GM21529 (cell line): Measurements from ENCODE around the gene OVAAL.
"Not testable (repeated sequence)": the region's sequence is repeated elsewhere in the genome, so short reads cannot be mapped to it uniquely, and the experiment has no call there.

Source experiments
- ATAC-seq: cut with Tn5 transposase; IDR thresholded peaks from one replicate; pipeline ENCODE4 v1.9.1; 2021; ENCODE audit not compliant: unreplicated experiment

OVAAL gene

GRCh38 chr1:180540697-180541594, 17.8 kb upstream of the OVAAL start:
- no peak for ATAC-seq

- no peak for ATAC-seq
Observed at GRCh38 chr1:180542113-180542837, 16.5 kb upstream of the OVAAL start.

GRCh38 chr1:180542838-180543145, 16.0 kb upstream of the OVAAL start:
- ATAC-seq: no peak

- no peak for ATAC-seq
Observed at GRCh38 chr1:180544050-180544449, 14.7 kb upstream of the OVAAL start.

GRCh38 chr1:180545991-180546390, 12.8 kb upstream of the OVAAL start:
- no peak for ATAC-seq

DNA sequence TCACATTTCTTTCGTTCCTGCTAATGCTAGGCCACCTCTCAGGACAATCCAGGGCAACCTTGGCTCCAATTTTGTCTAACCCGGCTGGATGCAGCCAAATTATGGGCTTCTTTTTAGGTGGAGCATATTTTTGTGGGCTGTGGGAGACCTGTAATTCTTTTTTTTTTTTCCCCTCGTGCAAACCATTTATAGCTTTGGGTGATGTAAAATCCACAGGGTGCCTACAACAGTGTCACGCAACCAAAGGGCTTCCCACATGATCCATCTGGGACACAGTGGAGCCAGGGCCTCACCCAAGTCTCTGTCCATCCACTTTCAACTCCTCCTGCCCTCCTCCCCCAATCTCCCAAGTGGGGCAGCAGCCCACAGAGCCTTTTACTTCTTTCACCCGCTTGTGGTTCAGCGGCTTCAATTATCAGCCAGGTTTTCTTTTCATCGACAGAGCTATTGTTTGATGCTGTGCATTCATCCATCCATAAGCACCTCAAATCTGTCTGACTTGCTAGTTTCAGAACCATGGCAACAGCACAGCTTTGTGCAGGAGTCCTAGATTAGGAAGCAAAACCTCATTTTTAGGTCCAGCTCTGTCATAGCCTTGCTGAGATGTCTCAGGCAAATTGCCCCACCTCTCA, 10.0 kb upstream of the OVAAL start:
- no peak for ATAC-seq

GRCh38 chr1:180549770-180550169, 9.0 kb upstream of the OVAAL start:
- ATAC-seq: not testable (repeated sequence)

DNA sequence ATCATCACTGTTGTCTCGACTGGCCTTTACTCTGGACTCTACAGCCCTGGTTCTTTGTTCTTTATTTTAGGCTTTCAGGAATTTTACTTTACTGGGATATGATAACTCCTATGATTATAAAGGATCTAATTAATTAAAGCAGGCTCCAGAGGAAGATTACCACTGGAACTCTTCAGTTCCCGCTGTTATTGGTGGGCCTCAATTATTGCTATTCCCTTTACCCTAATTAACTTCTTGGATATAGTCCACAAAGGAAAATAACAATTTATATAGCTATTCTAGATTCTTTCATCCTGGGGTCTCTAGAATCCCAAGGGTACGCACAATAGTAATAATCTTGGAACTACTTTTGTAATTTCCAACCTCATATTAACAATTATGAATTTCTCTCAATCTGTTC, 8.5 kb upstream of the OVAAL start:
- no peak for ATAC-seq

DNA sequence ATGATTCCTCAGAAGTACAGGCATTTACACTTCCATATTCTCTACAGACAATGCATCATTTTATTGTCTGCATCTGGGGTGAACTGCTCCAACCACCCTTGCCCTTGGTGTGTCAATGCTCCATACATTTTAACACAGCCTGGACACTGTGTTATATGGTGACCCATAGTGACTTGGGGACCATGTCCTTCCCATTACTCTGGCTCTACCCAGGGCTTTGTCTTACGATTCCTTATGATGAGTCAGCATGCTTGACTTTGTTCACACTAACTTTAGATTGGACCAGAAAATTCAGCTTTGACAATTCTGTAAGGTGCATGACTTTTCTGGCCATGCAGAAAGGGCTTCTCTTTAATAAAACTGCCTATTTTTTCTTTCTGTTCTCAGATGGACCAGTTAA, 6.8 kb upstream of the OVAAL start:
- ATAC-seq: no peak

DNA sequence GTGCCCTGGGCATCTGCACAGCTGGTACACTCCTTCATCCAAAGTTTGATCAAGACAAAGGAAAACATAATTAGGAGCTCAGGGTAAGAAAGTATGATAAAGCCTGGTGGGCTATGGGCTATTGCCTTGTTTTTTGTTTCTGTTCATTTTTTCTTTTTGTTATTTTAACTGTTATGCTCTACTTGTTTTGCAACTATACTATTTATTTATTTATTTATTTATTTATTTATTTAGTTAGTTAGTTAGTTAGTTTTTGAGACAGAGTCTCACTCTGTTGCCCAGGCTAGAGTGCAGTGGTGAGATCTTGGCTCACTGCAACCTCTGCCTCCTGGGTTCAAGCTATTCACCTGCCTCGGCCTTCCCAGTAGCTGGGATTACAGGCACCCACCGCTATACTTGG, 5.7 kb upstream of the OVAAL start:
- not testable (repeated sequence) for ATAC-seq

GRCh38 chr1:180555411-180555810, 3.4 kb upstream of the OVAAL start:
- no peak for ATAC-seq

GRCh38 chr1:180560200-180560867, 1.6 kb downstream of the OVAAL start:
- no peak for ATAC-seq

DNA sequence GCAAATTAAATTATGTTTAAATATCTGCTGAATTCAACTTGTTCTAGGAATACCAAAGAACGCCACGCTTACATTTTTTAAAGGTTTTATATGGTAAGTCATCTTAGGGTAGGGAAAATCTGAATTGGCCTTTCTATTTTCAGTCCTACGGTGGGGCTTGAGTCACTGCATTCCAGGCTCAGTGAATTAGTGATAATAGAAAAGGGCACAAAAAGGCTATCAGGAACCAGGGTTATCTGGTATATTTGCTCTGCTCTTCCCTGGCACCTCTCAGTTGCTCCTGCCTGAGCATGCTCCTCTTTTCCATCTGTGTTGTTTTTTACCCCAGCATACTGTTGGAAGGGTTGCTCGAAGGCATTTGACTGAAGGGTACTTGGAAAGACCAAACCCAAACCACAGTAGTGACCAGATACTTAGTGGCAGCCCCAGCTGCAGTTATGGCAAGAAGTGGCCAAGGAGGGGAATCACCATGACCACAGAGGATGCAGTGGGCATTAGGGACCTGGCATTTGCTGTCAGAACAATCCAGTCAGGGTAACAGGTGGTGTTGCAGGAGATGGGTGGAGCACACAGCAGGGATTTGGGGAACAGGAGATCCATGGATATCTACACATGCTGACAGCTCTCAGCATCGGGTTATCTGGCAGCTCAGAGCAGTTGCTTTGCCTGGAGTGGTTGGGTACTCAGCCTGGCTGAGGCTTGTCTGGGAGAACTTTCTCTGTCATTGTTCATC, 2.3 kb downstream of the OVAAL start:
- ATAC-seq: no peak

DNA sequence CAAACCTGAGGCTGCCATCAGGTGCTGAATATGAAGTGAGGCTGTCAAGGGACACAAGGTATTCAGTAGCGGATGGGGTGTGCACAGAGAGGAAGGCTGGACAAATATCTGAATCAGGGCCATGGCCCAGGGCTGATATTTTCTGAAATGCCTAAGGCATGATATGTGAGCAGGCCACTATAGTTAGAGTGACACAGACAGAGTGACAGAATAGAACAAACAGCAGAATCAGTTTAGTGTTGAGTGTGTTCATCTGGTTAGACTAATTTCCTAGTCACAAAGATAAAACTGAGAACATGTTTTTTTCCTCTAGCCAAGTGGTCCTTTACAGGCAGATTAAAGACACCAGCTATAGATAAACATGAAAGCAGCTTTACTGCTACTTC, 3.9 kb downstream of the OVAAL start:
- ATAC-seq: no peak

GRCh38 chr1:180563026-180563827, 4.5 kb downstream of the OVAAL start:
- no peak for ATAC-seq

DNA sequence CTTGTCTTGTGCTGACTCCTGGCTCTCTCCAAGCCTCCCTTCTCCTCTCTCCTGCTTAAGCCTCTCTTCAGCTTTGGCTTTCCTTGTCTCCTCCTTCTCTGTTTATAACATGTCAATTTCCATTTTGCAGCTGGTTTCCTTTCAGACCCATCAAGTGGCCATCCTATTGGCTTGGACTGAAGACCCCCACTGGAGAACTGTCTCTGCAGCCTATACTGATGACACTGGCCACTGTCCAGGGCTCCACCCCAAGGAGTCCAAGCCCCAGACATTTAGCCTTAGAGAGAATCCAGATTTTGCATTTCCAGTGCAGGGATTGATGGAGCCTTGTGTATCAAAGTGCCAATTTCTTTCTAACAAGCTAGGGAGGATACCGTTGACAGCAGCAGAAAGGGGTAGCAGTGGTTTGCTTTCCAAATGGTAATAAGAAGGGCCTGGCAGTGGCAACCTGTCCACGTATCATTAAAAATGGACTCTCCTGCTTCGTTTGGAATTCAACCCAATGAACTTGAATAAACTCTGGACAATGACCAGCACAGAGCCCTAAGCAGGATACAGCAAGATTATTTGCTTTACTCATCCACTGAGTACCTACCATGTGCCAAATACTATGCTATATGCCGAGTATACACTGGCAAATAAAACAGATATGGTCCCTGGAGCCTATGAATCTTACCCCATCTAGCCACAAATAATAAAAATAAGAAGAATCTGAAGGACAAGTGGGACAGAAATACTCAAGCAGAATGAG, 6.5 kb downstream of the OVAAL start:
- no peak for ATAC-seq

GRCh38 chr1:180566026-180566425, 7.3 kb downstream of the OVAAL start:
- ATAC-seq: no peak

DNA sequence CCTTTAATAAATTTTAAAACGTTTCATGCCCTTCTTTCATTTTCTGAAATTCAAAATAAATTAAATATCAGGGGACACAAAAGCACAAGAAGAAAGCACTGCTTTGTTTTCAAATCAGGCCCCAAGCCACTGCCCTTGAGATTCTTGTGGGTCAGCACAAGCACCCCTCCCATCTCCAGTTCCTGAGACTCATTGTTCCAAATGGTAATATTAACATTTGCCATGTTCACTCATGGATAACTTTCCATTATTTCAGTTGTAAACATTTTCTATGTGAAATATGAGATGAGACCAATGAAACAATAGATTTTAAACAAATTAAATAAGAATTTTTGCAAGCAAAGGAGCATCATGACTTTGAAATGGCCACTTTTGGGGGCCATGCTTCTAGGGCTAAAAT, 7.7 kb downstream of the OVAAL start:
- no peak for ATAC-seq

- no peak for ATAC-seq
Observed at GRCh38 chr1:180567654-180568053, 8.9 kb downstream of the OVAAL start.
